IMR-90 (cell line): ENCODE measurements around the gene KCNK4. TPM values are rescaled to one million over a fixed set of nuclear protein-coding genes. Genes with fewer than 3 reads are reported as not detected.

Experiments used
- ATAC-seq: fragments of 200-7000 bp; cut with Tn5 transposase; 2 replicates; pipeline ENCODE4 v1.9.1; 2020; ENCODE audit warnings: low read depth, mild to moderate bottlenecking, moderate library complexity
- BruUV-seq: library from RNA; stranded (reverse); fragments of 400-500 nt; replicated peaks from 2 replicates; lab custom pipeline; 2021; lab: Mats Ljungman, UMichigan
- CTCF ChIA-PET: fragments of 300-600 bp; formaldehyde crosslinking; extraction: SDS; loops from one replicate; lab custom pipeline; 2021; ENCODE audit warnings: antibody characterized with exemption; lab: Yijun Ruan, JAX
- POLR2A ChIA-PET: fragments of 300-600 bp; sonication (Branson Sonifier 250); formaldehyde crosslinking; loops from one replicate; lab custom pipeline; 2022; ENCODE audit warnings: antibody characterized with exemption; ENCODE audit not compliant: unreplicated experiment; lab: Charles Lee
- DNase-seq: peaks from one replicate; pipeline ENCODE4 v3.0.0; 2013
- H2AFZ ChIP-seq: replicated peaks from 2 replicates; pipeline ENCODE3; 2013; ENCODE audit warnings: low read length, mild to moderate bottlenecking; ENCODE audit not compliant: poor library complexity
- H2AK5ac ChIP-seq: 2 replicates; pipeline ENCODE4 v1.6.1; 2013; ENCODE audit warnings: low read depth, low read length, inconsistent platforms
- H2AK9ac ChIP-seq: replicated peaks from 2 replicates; pipeline ENCODE3; 2013; ENCODE audit warnings: mild to moderate bottlenecking, low read depth, low read length, moderate library complexity; ENCODE audit not compliant: poor library complexity
- H2BK120ac ChIP-seq: 2 replicates; pipeline ENCODE4 v1.6.1; 2013; ENCODE audit warnings: low read depth, low read length, inconsistent platforms
- H2BK15ac ChIP-seq: 3 replicates; pipeline ENCODE4 v1.6.1; 2013; ENCODE audit warnings: low read depth, low read length, inconsistent platforms
- H2BK20ac ChIP-seq: 2 replicates; pipeline ENCODE4 v1.6.1; 2013; ENCODE audit warnings: low read depth, mild to moderate bottlenecking, inconsistent platforms, low read length, moderate library complexity
- H2BK5ac ChIP-seq: 2 replicates; pipeline ENCODE4 v1.6.1; 2013; ENCODE audit warnings: mild to moderate bottlenecking, low read depth, low read length, inconsistent platforms; ENCODE audit not compliant: poor library complexity, severe bottlenecking
- H3K14ac ChIP-seq: replicated peaks from 2 replicates; pipeline ENCODE4 v1.6.1; 2013; ENCODE audit warnings: low read depth, low read length, inconsistent platforms
- H3K18ac ChIP-seq: 2 replicates; pipeline ENCODE4 v1.6.1; 2013; ENCODE audit warnings: low read depth, low read length, control low read depth
- H3K23ac ChIP-seq: 2 replicates; pipeline ENCODE4 v1.6.1; 2013; ENCODE audit warnings: low read depth, low read length, inconsistent platforms
- H3K27ac ChIP-seq: 2 replicates; pipeline ENCODE4 v1.5.1; 2013; ENCODE audit warnings: mild to moderate bottlenecking, control low read depth, low read length; ENCODE audit not compliant: insufficient read depth
- H3K27me3 ChIP-seq: 2 replicates; pipeline ENCODE4 v1.6.1; 2013; ENCODE audit warnings: low read length; ENCODE audit not compliant: control insufficient read depth, insufficient read depth
- H3K36me3 ChIP-seq: 2 replicates; pipeline ENCODE4 v1.6.1; 2013; ENCODE audit warnings: low read length, mixed read lengths; ENCODE audit not compliant: control insufficient read depth, insufficient read depth
- H3K4ac ChIP-seq: 2 replicates; pipeline ENCODE4 v1.6.1; 2013; ENCODE audit warnings: low read depth, low read length, inconsistent platforms
- H3K4me1 ChIP-seq: 2 replicates; pipeline ENCODE4 v1.6.1; 2013; ENCODE audit warnings: low read length, mixed read lengths; ENCODE audit not compliant: control insufficient read depth, insufficient read depth
- H3K4me2 ChIP-seq: 2 replicates; pipeline ENCODE4 v1.6.1; 2013; ENCODE audit warnings: low read depth, mild to moderate bottlenecking, control low read depth, low read length, moderate library complexity
- H3K4me3 ChIP-seq: 2 replicates; pipeline ENCODE4 v1.5.1; 2013; ENCODE audit warnings: low read depth, mild to moderate bottlenecking, control low read depth, low read length, moderate library complexity; ENCODE audit not compliant: insufficient read depth
- H3K56ac ChIP-seq: 2 replicates; pipeline ENCODE4 v1.6.1; 2013; ENCODE audit warnings: low read length, inconsistent platforms; ENCODE audit not compliant: insufficient read depth; ENCODE audit errors: extremely low read depth
- H3K79me1 ChIP-seq, 2 experiments: 2 replicates each; pipeline ENCODE4 v1.6.1; 2013; ENCODE audit warnings: low read length in 2 of 2, inconsistent platforms in 1 of 2, low read depth in 1 of 2
- H3K9ac ChIP-seq: 2 replicates; pipeline ENCODE4 v1.6.1; 2013; ENCODE audit warnings: low read depth, low read length, control low read depth
- H3K9me1 ChIP-seq: 2 replicates; pipeline ENCODE4 v1.6.1; 2013; ENCODE audit warnings: low read length, inconsistent platforms; ENCODE audit not compliant: insufficient read depth
- H3K9me3 ChIP-seq: 2 replicates; pipeline ENCODE4 v1.6.1; 2013; ENCODE audit warnings: low read length; ENCODE audit not compliant: control insufficient read depth, insufficient read depth
- H4K20me1 ChIP-seq: 2 replicates; pipeline ENCODE4 v1.6.1; 2013; ENCODE audit warnings: low read length, inconsistent platforms; ENCODE audit not compliant: insufficient read depth
- H4K5ac ChIP-seq: 2 replicates; pipeline ENCODE4 v1.6.1; 2013; ENCODE audit warnings: mild to moderate bottlenecking, low read depth, low read length, control low read depth
- H4K8ac ChIP-seq, 2 experiments: 2 replicates each; pipeline ENCODE4 v1.6.1; 2013; ENCODE audit warnings: low read depth in 2 of 2, low read length in 2 of 2, control low read depth in 1 of 2, inconsistent platforms in 1 of 2
- H4K91ac ChIP-seq: 2 replicates; pipeline ENCODE4 v1.6.1; 2013; ENCODE audit warnings: low read depth, low read length, inconsistent platforms; ENCODE audit not compliant: insufficient read depth
- BHLHE40 ChIP-seq: fragments of 150-350 bp; IDR thresholded peaks from 2 replicates; pipeline ENCODE4 v1.6.1; 2016; ENCODE audit warnings: mild to moderate bottlenecking, low read depth, low read length
- CEBPB ChIP-seq: IDR thresholded peaks from 2 replicates; pipeline ENCODE4 v1.6.1; 2012; ENCODE audit warnings: low read depth, low read length, improper control_type of control experiment
- CHD1 ChIP-seq: IDR thresholded peaks from 2 replicates; pipeline ENCODE4 v1.6.1; 2012; ENCODE audit warnings: low read depth, low read length, improper control_type of control experiment
- FOS ChIP-seq: fragments of 150-350 bp; IDR thresholded peaks from 2 replicates; pipeline ENCODE4 v1.6.1; 2016; ENCODE audit warnings: low read depth, low read length
- MAFK ChIP-seq: IDR thresholded peaks from 2 replicates; pipeline ENCODE4 v1.6.1; 2012; ENCODE audit warnings: low read depth, low read length, improper control_type of control experiment
- NFE2L2 ChIP-seq: fragments of 150-350 bp; IDR thresholded peaks from 2 replicates; pipeline ENCODE4 v1.6.1; 2016; ENCODE audit warnings: low read depth, mild to moderate bottlenecking, low read length
- POLR2A ChIP-seq: IDR thresholded peaks from 2 replicates; pipeline ENCODE4 v1.6.1; 2012; ENCODE audit warnings: mild to moderate bottlenecking, low read depth, low read length
- RFX5 ChIP-seq: IDR thresholded peaks from 2 replicates; pipeline ENCODE4 v1.8.0; 2012; ENCODE audit warnings: low read depth, mild to moderate bottlenecking, low read length, moderate library complexity
- SMC3 ChIP-seq: fragments of 150-350 bp; IDR thresholded peaks from 2 replicates; pipeline ENCODE4 v1.6.1; 2016; ENCODE audit warnings: low read depth, mild to moderate bottlenecking, antibody characterized with exemption, low read length, moderate library complexity
- WGBS, 2 experiments: methylation state at CpG; one replicate each; pipeline versions ENCODE4 v1.1.5 to v1.1.7; 2013; ENCODE audit warnings: missing lambda C conversion rate in 2 of 2; ENCODE audit not compliant: insufficient read length in 1 of 2; ENCODE audit errors: extremely low coverage in 2 of 2; 5-methylcytosine and 5-hydroxymethylcytosine counted together
- dilution Hi-C: fragments of 300-500 bp; cut with HindIII; formaldehyde crosslinking; loops from one replicate; pipeline ENCODE4 v1.14.3; 2018; ENCODE audit warnings: low sequenced_read_pairs; ENCODE audit not compliant: unreplicated experiment
- in situ Hi-C: fragments of 300-500 bp; cut with MboI; formaldehyde crosslinking; loops from 3 replicates; pipeline ENCODE4 v1.14.3; 2019; ENCODE audit warnings: low sequenced_read_pairs, inconsistent platforms, mixed read lengths
- intact Hi-C: fragments of 100-400 bp; cut with micrococcal nuclease; formaldehyde crosslinking; loops from 2 replicates; pipeline ENCODE4 v1.10.0; 2022
- polyA plus RNA-seq, 3 experiments: library from polyadenylated mRNA; depleted of rRNA; stranded (reverse); fragments of >200 nt; gene quantifications; 2 replicates each; pipeline ENCODE4 v1.2.3, GENCODE V29; 2012; ENCODE audit warnings: low replicate concordance in 1 of 3
- total RNA-seq: library from RNA; depleted of rRNA; stranded (reverse); fragments of >200 nt; gene quantifications from 2 replicates; pipeline ENCODE4 v1.2.3, GENCODE V29; 2012
- TF ChIP-seq, protein P1 (sequence below): conservative IDR thresholded peaks from 2 replicates; pipeline ENCODE4 v1.5.1; 2012; ENCODE audit warnings: mild to moderate bottlenecking, low read depth, low read length, improper control_type of control experiment

The KCNK4 gene
- total and polyA plus RNA-seq, 2 of the 4 experiments (the other 2 are of a cell fraction): not detected

DNA sequence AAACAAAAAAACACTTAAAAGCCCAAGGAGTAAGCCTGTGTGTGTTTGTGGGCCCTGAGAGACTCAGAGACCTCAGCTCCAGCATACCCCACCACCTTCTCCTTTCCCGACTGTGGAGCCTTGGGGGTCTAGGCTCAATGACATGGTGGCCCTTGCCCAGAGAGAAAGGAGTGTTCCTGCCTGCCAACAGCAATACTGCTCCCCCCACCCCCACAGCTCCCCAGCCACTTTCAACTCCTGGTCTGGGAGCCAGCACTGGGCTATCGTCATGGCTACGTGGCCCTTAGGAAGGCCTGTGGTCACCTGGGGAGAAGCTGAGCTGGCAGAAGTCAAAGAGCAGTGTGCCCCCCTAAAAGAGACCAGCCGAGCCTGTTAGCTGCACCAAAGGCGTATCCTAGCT lies 47.0 kb upstream of the KCNK4 start:
- H2BK5ac ChIP-seq: no peak overlapping the region
- no peak overlapping the region for H2BK15ac ChIP-seq
- peaks cover 14% of the 10 kb centered on the region for H3K9me1 ChIP-seq
- in situ Hi-C loops: no loop called here
- no peak overlapping the region for H3K4me2 ChIP-seq
- H4K8ac ChIP-seq: no peak overlapping the region
- H2AK5ac ChIP-seq: no peak overlapping the region
- H4K91ac ChIP-seq: no peak overlapping the region
- no peak overlapping the region for H2BK120ac ChIP-seq
- H3K23ac ChIP-seq: no peak overlapping the region
- H3K56ac ChIP-seq: no peak overlapping the region
- dilution Hi-C loops: no loop called here
- H3K79me1 ChIP-seq: peaks cover 18 to 40% of the 10 kb centered on the region in 2 experiments; a peak in 3 of 4 replicates
- no CpG with 5 or more reads among the region's 5 CpGs for WGBS, 2 experiments
- H3K36me3 ChIP-seq: peaks cover 12% of the 10 kb centered on the region
- H3K14ac ChIP-seq: no peak overlapping the region
- no peak overlapping the region for H3K27ac ChIP-seq
- H3K27me3 ChIP-seq: no peaks in the 10 kb centered on the region
- intact Hi-C loops: no loop called here
- POLR2A ChIA-PET: no interaction called here
- no peaks in the 10 kb centered on the region for H3K9me3 ChIP-seq
- H4K20me1 ChIP-seq: peaks cover 26% of the 10 kb centered on the region
- no peak overlapping the region for H3K18ac ChIP-seq
- peaks cover 13% of the 10 kb centered on the region for H3K4me1 ChIP-seq
- peak overlapping the region; percentile 9 for H2AK9ac ChIP-seq
- no peak overlapping the region for H3K9ac ChIP-seq
- H3K4me3 ChIP-seq: no peak overlapping the region
- ATAC-seq (no peak), DNase-seq (no peak)
- no peak overlapping the region for H4K5ac ChIP-seq
- BruUV-seq: no TSS peak
- H2BK20ac ChIP-seq: no peak overlapping the region
- CTCF ChIA-PET: no interaction called here
- H3K4ac ChIP-seq: no peak overlapping the region
- TF ChIP-seq BHLHE40: no peak
- no peak for TF ChIP-seq RFX5
- no peak for TF ChIP-seq CEBPB
- no peak for TF ChIP-seq FOS
- TF ChIP-seq, protein P1, sequence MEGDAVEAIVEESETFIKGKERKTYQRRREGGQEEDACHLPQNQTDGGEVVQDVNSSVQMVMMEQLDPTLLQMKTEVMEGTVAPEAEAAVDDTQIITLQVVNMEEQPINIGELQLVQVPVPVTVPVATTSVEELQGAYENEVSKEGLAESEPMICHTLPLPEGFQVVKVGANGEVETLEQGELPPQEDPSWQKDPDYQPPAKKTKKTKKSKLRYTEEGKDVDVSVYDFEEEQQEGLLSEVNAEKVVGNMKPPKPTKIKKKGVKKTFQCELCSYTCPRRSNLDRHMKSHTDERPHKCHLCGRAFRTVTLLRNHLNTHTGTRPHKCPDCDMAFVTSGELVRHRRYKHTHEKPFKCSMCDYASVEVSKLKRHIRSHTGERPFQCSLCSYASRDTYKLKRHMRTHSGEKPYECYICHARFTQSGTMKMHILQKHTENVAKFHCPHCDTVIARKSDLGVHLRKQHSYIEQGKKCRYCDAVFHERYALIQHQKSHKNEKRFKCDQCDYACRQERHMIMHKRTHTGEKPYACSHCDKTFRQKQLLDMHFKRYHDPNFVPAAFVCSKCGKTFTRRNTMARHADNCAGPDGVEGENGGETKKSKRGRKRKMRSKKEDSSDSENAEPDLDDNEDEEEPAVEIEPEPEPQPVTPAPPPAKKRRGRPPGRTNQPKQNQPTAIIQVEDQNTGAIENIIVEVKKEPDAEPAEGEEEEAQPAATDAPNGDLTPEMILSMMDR: no peak
- TF ChIP-seq MAFK: no peak
- TF ChIP-seq NFE2L2: no peak
- no peak for TF ChIP-seq CHD1
- TF ChIP-seq SMC3: no peak
- TF ChIP-seq POLR2A: no peak
- H2AFZ ChIP-seq: no peak overlapping the region
